H1 (cell line): ENCODE data around the gene FHIP1B. TPM values are rescaled to one million over a fixed set of nuclear protein-coding genes. Genes with fewer than 3 reads are reported as not detected.

Experiments used
- CTCF ChIA-PET: fragments of 300-600 bp; sonication (Branson Sonifier 250); formaldehyde crosslinking; loops from one replicate; lab custom pipeline; 2021; ENCODE audit not compliant: partially characterized antibody; lab: Charles Lee
- POLR2A ChIA-PET: fragments of 300-600 bp; sonication (Branson Sonifier 250); formaldehyde crosslinking; loops from one replicate; lab custom pipeline; 2021; ENCODE audit warnings: inconsistent platforms; ENCODE audit not compliant: partially characterized antibody; lab: Charles Lee
- DNase-seq, 2 experiments: peaks; one replicate each; pipeline versions ENCODE4 v3.0.0 to v3.0.0-alpha.2; 2010 to 2022; ENCODE audit warnings: low spot score in 2 of 2, low read depth in 1 of 2, mixed read lengths in 1 of 2
- FAIRE-seq: peaks from 2 replicates; lab custom pipeline; 2011; peaks lifted over from hg19 to GRCh38; lab: Jason Lieb, UNC
- H2AFZ ChIP-seq: 2 replicates; pipeline ENCODE4 v1.8.1; 2012; ENCODE audit warnings: low read length, inconsistent platforms
- H2AK5ac ChIP-seq: 2 replicates; pipeline ENCODE4 v1.6.1; 2013; ENCODE audit warnings: low read depth, low read length
- H2BK120ac ChIP-seq: replicated peaks from 2 replicates; pipeline ENCODE3; 2013; ENCODE audit warnings: low read depth, low read length, inconsistent platforms
- H2BK12ac ChIP-seq: 2 replicates; pipeline ENCODE4 v1.6.1; 2013; ENCODE audit warnings: low read depth, low read length
- H2BK15ac ChIP-seq: 2 replicates; pipeline ENCODE4 v1.6.1; 2013; ENCODE audit warnings: low read length
- H2BK20ac ChIP-seq: 2 replicates; pipeline ENCODE4 v1.6.1; 2013; ENCODE audit warnings: low read length
- H2BK5ac ChIP-seq: 2 replicates; pipeline ENCODE4 v1.6.1; 2013; ENCODE audit warnings: low read depth, low read length
- H3K14ac ChIP-seq: 2 replicates; pipeline ENCODE4 v1.6.1; 2013; ENCODE audit warnings: inconsistent platforms; ENCODE audit not compliant: insufficient read length
- H3K18ac ChIP-seq: 2 replicates; pipeline ENCODE4 v1.6.1; 2013; ENCODE audit warnings: low read length; ENCODE audit errors: extremely low read depth
- H3K23ac ChIP-seq: 2 replicates; pipeline ENCODE4 v1.6.1; 2013; ENCODE audit warnings: inconsistent platforms; ENCODE audit not compliant: insufficient read length
- H3K23me2 ChIP-seq: 2 replicates; pipeline ENCODE4 v1.6.1; 2013; ENCODE audit warnings: low read depth, low read length
- H3K27ac ChIP-seq: 2 replicates; pipeline ENCODE4 v1.6.1; 2011; ENCODE audit warnings: low read depth, low read length, inconsistent platforms
- H3K27me3 ChIP-seq, 4 experiments: replicated peaks in 1 of 4; 1 replicate in 1 of 4; 2 replicates in 3 of 4; pipeline versions ENCODE4 v1.6.1 to v1.8.1; 2011 to 2013; ENCODE audit warnings: low read length in 3 of 4, mild to moderate bottlenecking in 3 of 4, inconsistent platforms in 2 of 4, mixed read lengths in 2 of 4, moderate library complexity in 1 of 4; ENCODE audit not compliant: control insufficient read depth in 3 of 4, insufficient read depth in 3 of 4; ENCODE audit errors: extremely low read depth in 1 of 4
- H3K36me3 ChIP-seq, 4 experiments: 2 replicates each; pipeline versions ENCODE4 v1.6.1 to v1.8.1; 2011 to 2013; ENCODE audit warnings: mild to moderate bottlenecking in 4 of 4, low read length in 3 of 4, moderate library complexity in 2 of 4, control low read depth in 1 of 4, inconsistent platforms in 1 of 4; ENCODE audit not compliant: insufficient read depth in 4 of 4, control insufficient read depth in 2 of 4
- H3K4ac ChIP-seq: replicated peaks from 2 replicates; pipeline ENCODE3; 2013; ENCODE audit warnings: low read length, low read depth, mixed read lengths, inconsistent platforms; ENCODE audit not compliant: insufficient read length
- H3K4me1 ChIP-seq, 4 experiments: replicated peaks in 1 of 4; 1 replicate in 1 of 4; 2 replicates in 3 of 4; pipeline versions ENCODE4 v1.6.1 to v1.8.1; 2011 to 2013; ENCODE audit warnings: low read length in 3 of 4, inconsistent platforms in 2 of 4, mixed read lengths in 1 of 4; ENCODE audit not compliant: insufficient read depth in 4 of 4, control insufficient read depth in 3 of 4
- H3K4me2 ChIP-seq, 2 experiments: 2 replicates each; pipeline versions ENCODE4 v1.6.1 to v1.8.1; 2011 to 2013; ENCODE audit warnings: low read depth in 2 of 2, low read length in 2 of 2, control low read depth in 1 of 2, inconsistent platforms in 1 of 2, mild to moderate bottlenecking in 1 of 2; ENCODE audit not compliant: insufficient read depth in 1 of 2
- H3K4me3 ChIP-seq, 4 experiments: fragments of 200-600, 300-600 bp in 1 of 4; sonication (generic), shearing (Covaris generic), sonication (Bioruptor Twin) in 1 of 4; 2 replicates each; pipeline versions ENCODE4 v1.5.1 to v1.8.1; 2011 to 2016; ENCODE audit warnings: low read length in 4 of 4, low read depth in 3 of 4, control low read depth in 2 of 4, inconsistent platforms in 2 of 4, mild to moderate bottlenecking in 2 of 4, mixed read lengths in 1 of 4, moderate library complexity in 1 of 4; ENCODE audit not compliant: insufficient read depth in 2 of 4; ENCODE audit errors: extremely low read depth in 1 of 4
- H3K56ac ChIP-seq: replicated peaks from 2 replicates; pipeline ENCODE3; 2013; ENCODE audit warnings: low read depth, mild to moderate bottlenecking, mixed read lengths, low read length, inconsistent platforms; ENCODE audit not compliant: insufficient read length
- H3K79me1 ChIP-seq: 2 replicates; pipeline ENCODE4 v1.6.1; 2013; ENCODE audit warnings: low read depth, low read length, control low read depth
- H3K79me2 ChIP-seq, 2 experiments: 2 replicates each; pipeline versions ENCODE4 v1.6.1 to v1.8.1; 2012 to 2013; ENCODE audit warnings: low read length in 2 of 2, mild to moderate bottlenecking in 2 of 2, inconsistent platforms in 1 of 2; ENCODE audit not compliant: insufficient read depth in 2 of 2, control insufficient read depth in 1 of 2
- H3K9ac ChIP-seq, 4 experiments: replicated peaks in 1 of 4; 1 replicate in 1 of 4; 2 replicates in 3 of 4; pipeline versions ENCODE4 v1.6.1 to v1.8.1; 2011 to 2013; ENCODE audit warnings: low read depth in 3 of 4, low read length in 3 of 4, control low read depth in 2 of 4, mild to moderate bottlenecking in 2 of 4, moderate library complexity in 2 of 4, inconsistent platforms in 1 of 4; ENCODE audit errors: extremely low read depth in 1 of 4
- H3K9me3 ChIP-seq, 2 experiments: 2 replicates each; pipeline versions ENCODE4 v1.6.1 to v1.8.1; 2012 to 2013; ENCODE audit warnings: mild to moderate bottlenecking in 2 of 2, moderate library complexity in 2 of 2, control low read depth in 1 of 2, inconsistent platforms in 1 of 2, low read depth in 1 of 2, low read length in 1 of 2, mixed read lengths in 1 of 2; ENCODE audit not compliant: insufficient read depth in 2 of 2
- H4K20me1 ChIP-seq, 2 experiments: replicated peaks in 1 of 2; 2 replicates each; pipeline versions ENCODE3 to v1.8.1; 2011 to 2013; ENCODE audit warnings: inconsistent platforms in 2 of 2, low read length in 2 of 2, mild to moderate bottlenecking in 1 of 2; ENCODE audit not compliant: insufficient read depth in 2 of 2, control insufficient read depth in 1 of 2
- H4K5ac ChIP-seq: 2 replicates; pipeline ENCODE4 v1.6.1; 2013; ENCODE audit warnings: low read length, low read depth, mixed read lengths, inconsistent platforms; ENCODE audit not compliant: insufficient read length
- H4K8ac ChIP-seq: 2 replicates; pipeline ENCODE4 v1.8.0; 2013; ENCODE audit warnings: mild to moderate bottlenecking, moderate library complexity, low read length, inconsistent platforms; ENCODE audit not compliant: insufficient read depth; ENCODE audit errors: extremely low read depth
- H4K91ac ChIP-seq: replicated peaks from 2 replicates; pipeline ENCODE3; 2013; ENCODE audit warnings: low read length, mixed read lengths, inconsistent platforms; ENCODE audit not compliant: insufficient read length
- CTCF ChIP-seq, 3 experiments: IDR thresholded peaks; 1 replicate in 2 of 3; 2 replicates in 1 of 3; pipeline versions ENCODE4 v1.5.1 to v1.6.1; 2011; ENCODE audit warnings: low read length in 3 of 3, mild to moderate bottlenecking in 3 of 3, inconsistent platforms in 2 of 3, low read depth in 1 of 3, moderate library complexity in 1 of 3; ENCODE audit not compliant: insufficient read depth in 1 of 3; ENCODE audit errors: control extremely low read depth in 1 of 3
- SP1 ChIP-seq: IDR thresholded peaks from 2 replicates; pipeline ENCODE4 v1.6.1; 2011; ENCODE audit warnings: low read depth, low read length
- TEAD4 ChIP-seq: IDR thresholded peaks from 2 replicates; pipeline ENCODE4 v1.6.1; 2012; ENCODE audit warnings: low read depth, low read length, inconsistent platforms, mixed read lengths
- WGBS, 2 experiments: shearing (Covaris generic) in 1 of 2; methylation state at CpG; one replicate each; pipeline versions ENCODE4 v1.1.6 to v1.1.7; 2013 to 2015; ENCODE audit warnings: low lambda C conversion rate in 2 of 2, mixed read lengths in 2 of 2, inconsistent platforms in 1 of 2, low coverage in 1 of 2, missing lambda C conversion rate in 1 of 2; ENCODE audit not compliant: insufficient replicate concordance in 2 of 2, insufficient coverage in 1 of 2, insufficient read length in 1 of 2; ENCODE audit errors: extremely low coverage in 1 of 2, missing lambda C conversion rate in 1 of 2; 5-methylcytosine and 5-hydroxymethylcytosine counted together
- polyA plus RNA-seq, 7 experiments: library from polyadenylated mRNA; depleted of rRNA in 3 of 7; stranded (reverse) in 5 of 7; unstranded in 2 of 7; fragments of >200 nt in 5 of 7; fragments of 200-250 nt in 2 of 7; gene quantifications; 1 replicate in 5 of 7; 2 replicates in 1 of 7; 4 replicates in 1 of 7; pipeline versions ENCODE4 v1.2.1 to v1.2.3, GENCODE V29; 2011 to 2013; ENCODE audit warnings: missing spikeins in 2 of 7, mixed read lengths in 2 of 7
- total RNA-seq: library from RNA; stranded (reverse); fragmentation: NEBNext Ultra II Directional; extraction: Animal tissue kit (Norgen Biotek cat#: 25700); gene quantifications from 2 replicates; pipeline ENCODE4 v1.2.1, GENCODE V29; 2021

FHIP1B gene
- total and polyA plus RNA-seq, 2 of the 8 experiments (the other 6 are each of a cell fraction or from before 2014, with no cell fraction given) = 16.8 to 41.9 TPM

- H3K36me3 ChIP-seq = no peaks in the 10 kb centered on the region
- no peak for DNase-seq
- H3K27me3 ChIP-seq = peaks cover 16 to 58% (median 38%) of the 10 kb centered on the region in 4 experiments
- H3K14ac ChIP-seq = no peak overlapping the region
- H3K9ac ChIP-seq = no peak overlapping the region
- no peak overlapping the region for H3K4ac ChIP-seq
- H3K27ac ChIP-seq = no peak overlapping the region
- H3K23ac ChIP-seq = no peak overlapping the region
- H3K4me3 ChIP-seq = peak overlapping the region; percentile 22 to 72 (median 46); a peak in 7 of 8 replicates
- H2BK12ac ChIP-seq = no peak overlapping the region
- H3K79me2 ChIP-seq = no peaks in the 10 kb centered on the region
- H4K91ac ChIP-seq = no peak overlapping the region
- H3K23me2 ChIP-seq = peaks cover 13% of the 10 kb centered on the region; the same call in 1 of the 2 replicates
- H2AK5ac ChIP-seq = no peak overlapping the region
- H3K18ac ChIP-seq = no peak overlapping the region
- H4K5ac ChIP-seq = no peak overlapping the region
- FAIRE-seq = no peak
- H4K20me1 ChIP-seq = no peaks in the 10 kb centered on the region
- no peak overlapping the region for H4K8ac ChIP-seq
- H2BK20ac ChIP-seq = no peak overlapping the region
- 0 out of 2 replicates have a peak overlapping the region, but pooled peaks have one; percentile 34 for H2AFZ ChIP-seq
- H3K4me2 ChIP-seq = peak overlapping the region; percentile 90 to 97
- H3K9me3 ChIP-seq = no peaks in the 10 kb centered on the region
- peaks cover 0 to 18% (median 9%) of the 10 kb centered on the region in 4 experiments; a peak in 6 of 7 replicates for H3K4me1 ChIP-seq
- ChIA-PET POLR2A (interaction anchor here (1.1 to 2.3 kb wide), 2 partner anchors 13 to 65 kb away, joined by 4 to 8 read pairs; no protein-coding TSS in a partner anchor), CTCF (interaction anchor here (0.9 to 14.4 kb wide), 28 partner anchors 7 to 335 kb away, joined by 3 to 166 read pairs (median 8); partner anchors contain the start of genes CAVIN3 and CNGA4)
- H3K56ac ChIP-seq = no peak overlapping the region
- peak; percentile 11; the same call in 1 of the 2 replicates for TF ChIP-seq SP1
- TF ChIP-seq TEAD4 = no peak
- peak; percentile 3 to 19 (median 17) for TF ChIP-seq CTCF (IDR thresholded peaks at IDR 0.05; ENCODE audit: control extremely low read depth in 1 of 3, insufficient read depth in 1 of 3, low read depth in 1 of 3, low read length in 3 of 3)
- TF ChIP-seq, all 59 proteins: peak for 2
- Histone ChIP-seq H2BK5ac (no peak overlapping the region), H2BK15ac (no peak overlapping the region), H3K79me1 (no peaks in the 10 kb centered on the region), H2BK120ac (no peak overlapping the region)
- WGBS, 2 experiments = 6% methylated on average over 16 of the region's 16 CpGs; no CpG with 5 or more reads in 1 of the 2 experiments
Measured at GRCh38 chr11:6258571-6259081, 24.2 kb upstream of the FHIP1B start.
